Stomach smooth muscle (tissue), 2 donors: ENCODE results near the gene NLRP6.
A peak's percentile ranks its signal among the peaks of the same experiment; 100 is the strongest.
"Not testable (repeated sequence)": the region's sequence is repeated elsewhere in the genome, so short reads cannot be mapped to it uniquely, and the experiment has no call there.

ENCODE experiments used
- H3K27ac ChIP-seq: one replicate; pipeline ENCODE4 v1.7.0; 2013; ENCODE audit warnings: mild to moderate bottlenecking, low read length, inconsistent platforms
- H3K27me3 ChIP-seq, 2 donors: one replicate each; pipeline ENCODE4 v1.7.0; 2013; ENCODE audit warnings: low read length in 2 of 2; ENCODE audit not compliant: insufficient read depth in 2 of 2, control insufficient read depth in 1 of 2
- H3K36me3 ChIP-seq, 2 donors: one replicate each; pipeline ENCODE4 v1.7.0; 2013; ENCODE audit warnings: low read length in 2 of 2; ENCODE audit not compliant: control insufficient read depth in 2 of 2, insufficient read depth in 2 of 2
- H3K4me1 ChIP-seq: one replicate; pipeline ENCODE4 v1.7.0; 2013; ENCODE audit warnings: low read length; ENCODE audit not compliant: control insufficient read depth, insufficient read depth
- H3K4me3 ChIP-seq, 2 donors: one replicate each; pipeline ENCODE4 v1.7.0; 2013; ENCODE audit warnings: low read length in 2 of 2
- H3K9ac ChIP-seq, 2 donors: one replicate each; pipeline ENCODE4 v1.7.0; 2013; ENCODE audit warnings: low read length in 2 of 2, mild to moderate bottlenecking in 1 of 2
- H3K9me3 ChIP-seq, 2 donors: one replicate each; pipeline ENCODE4 v1.7.0; 2013; ENCODE audit warnings: low read length in 2 of 2; ENCODE audit not compliant: control insufficient read depth in 2 of 2
- donor health status: healthy.
- donor health status: Pancreatic carcinoma.

Gene NLRP6

DNA sequence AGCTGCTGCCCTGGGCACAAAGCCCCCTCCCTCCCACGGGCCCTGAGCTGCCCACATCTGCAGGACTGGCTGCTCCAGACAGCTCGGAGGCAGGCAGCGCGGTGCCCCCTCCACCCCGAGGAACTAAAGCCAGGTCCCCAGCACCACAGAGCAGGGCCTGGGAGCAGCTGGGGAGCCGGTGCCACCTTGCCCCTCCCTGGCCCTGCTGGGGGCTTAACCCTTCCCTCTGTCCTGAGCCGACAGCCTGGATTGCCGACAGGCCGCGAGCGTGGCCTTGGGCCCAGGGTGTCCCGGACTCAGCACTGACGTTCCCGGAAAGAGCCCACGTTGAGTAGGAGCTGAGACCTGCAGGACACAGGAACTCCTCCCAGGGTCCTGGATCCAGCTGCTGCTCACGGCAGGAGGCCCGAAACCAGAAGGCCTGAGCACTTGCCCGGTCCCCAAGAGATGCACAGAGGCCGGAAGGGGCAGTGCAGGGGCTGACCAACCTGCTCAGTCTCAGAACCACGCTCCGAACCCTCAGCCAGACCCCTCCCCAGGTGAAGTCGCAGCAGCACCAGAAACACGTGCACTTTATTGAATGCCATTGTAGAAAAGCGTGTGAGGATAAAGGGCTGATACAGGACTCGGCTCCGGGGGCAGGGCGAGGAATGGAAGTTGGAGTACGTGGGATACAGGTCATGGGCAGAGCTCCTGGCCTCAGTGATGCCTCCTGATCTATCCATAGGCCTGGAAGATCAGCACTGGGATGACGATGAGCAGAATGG is 41.1 kb downstream of the NLRP6 start:
- not testable (repeated sequence) for H3K36me3 ChIP-seq, H3K9me3 ChIP-seq
- Histone ChIP-seq H3K27ac (peak overlapping the region; percentile 93), H3K4me1 (peaks cover 21% of the 10 kb centered on the region), H3K4me3 (peak overlapping the region; percentile 83 to 92), H3K27me3 (peaks cover 2 to 16% of the 10 kb centered on the region in 2 donors), H3K9ac (peak overlapping the region; percentile 78 to 98)

DNA sequence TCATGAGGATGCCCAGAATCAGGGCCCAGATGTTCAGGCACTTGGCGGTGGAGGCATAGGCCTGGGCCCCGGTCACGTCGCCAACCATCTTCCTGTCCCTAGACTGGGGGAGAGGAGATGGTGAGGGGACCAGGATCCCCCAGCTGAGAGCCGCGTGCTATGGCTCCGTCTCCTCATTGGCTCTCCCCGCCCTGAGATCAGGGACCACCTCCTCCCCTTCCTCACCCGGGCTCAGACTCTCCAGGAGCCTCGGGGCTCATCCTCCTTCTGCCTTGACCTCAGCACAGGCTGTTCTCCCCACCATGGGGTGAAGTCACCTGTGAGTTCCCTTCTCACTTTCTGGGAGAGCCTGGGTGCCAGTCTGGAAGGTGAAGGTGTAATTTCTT is 41.7 kb downstream of the NLRP6 start:
- Histone ChIP-seq H3K9ac (peak overlapping the region; percentile 78 to 98), H3K27me3 (peaks cover 2 to 16% of the 10 kb centered on the region in 2 donors), H3K4me1 (peaks cover 27% of the 10 kb centered on the region), H3K4me3 (peak overlapping the region; percentile 83 to 92), H3K27ac (peak overlapping the region; percentile 93)
- not testable (repeated sequence) for H3K36me3 ChIP-seq, H3K9me3 ChIP-seq

DNA sequence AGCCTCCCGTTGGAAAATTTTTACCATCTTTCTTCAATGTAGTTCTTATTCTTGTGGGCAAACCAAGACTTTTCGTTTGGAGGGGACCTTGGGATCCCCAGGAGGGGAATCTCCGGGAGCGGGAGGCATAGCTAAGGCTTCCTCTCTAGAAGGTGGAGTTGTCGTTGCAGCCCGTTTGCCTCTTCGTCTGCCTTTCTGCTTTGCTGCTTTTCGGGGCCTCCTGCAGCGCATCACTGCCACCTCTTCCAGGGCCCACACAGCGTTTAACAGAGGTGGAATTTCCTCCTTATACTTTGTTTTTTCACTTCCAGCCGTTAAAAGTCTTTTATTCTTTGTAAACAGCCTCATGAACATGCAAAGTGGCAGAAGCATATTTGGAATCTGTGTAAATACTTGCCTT is 45.9 kb downstream of the NLRP6 start:
- H3K9me3 ChIP-seq: no peaks in the 10 kb centered on the region
- peak overlapping the region; percentile 95 for H3K27ac ChIP-seq
- H3K4me3 ChIP-seq: peak overlapping the region in 1 of 2 donors; percentile 49
- H3K4me1 ChIP-seq: peaks cover 43% of the 10 kb centered on the region
- no peaks in the 10 kb centered on the region for H3K36me3 ChIP-seq
- no peaks in the 10 kb centered on the region for H3K27me3 ChIP-seq
- peak overlapping the region in 1 of 2 donors; percentile 70 for H3K9ac ChIP-seq

DNA sequence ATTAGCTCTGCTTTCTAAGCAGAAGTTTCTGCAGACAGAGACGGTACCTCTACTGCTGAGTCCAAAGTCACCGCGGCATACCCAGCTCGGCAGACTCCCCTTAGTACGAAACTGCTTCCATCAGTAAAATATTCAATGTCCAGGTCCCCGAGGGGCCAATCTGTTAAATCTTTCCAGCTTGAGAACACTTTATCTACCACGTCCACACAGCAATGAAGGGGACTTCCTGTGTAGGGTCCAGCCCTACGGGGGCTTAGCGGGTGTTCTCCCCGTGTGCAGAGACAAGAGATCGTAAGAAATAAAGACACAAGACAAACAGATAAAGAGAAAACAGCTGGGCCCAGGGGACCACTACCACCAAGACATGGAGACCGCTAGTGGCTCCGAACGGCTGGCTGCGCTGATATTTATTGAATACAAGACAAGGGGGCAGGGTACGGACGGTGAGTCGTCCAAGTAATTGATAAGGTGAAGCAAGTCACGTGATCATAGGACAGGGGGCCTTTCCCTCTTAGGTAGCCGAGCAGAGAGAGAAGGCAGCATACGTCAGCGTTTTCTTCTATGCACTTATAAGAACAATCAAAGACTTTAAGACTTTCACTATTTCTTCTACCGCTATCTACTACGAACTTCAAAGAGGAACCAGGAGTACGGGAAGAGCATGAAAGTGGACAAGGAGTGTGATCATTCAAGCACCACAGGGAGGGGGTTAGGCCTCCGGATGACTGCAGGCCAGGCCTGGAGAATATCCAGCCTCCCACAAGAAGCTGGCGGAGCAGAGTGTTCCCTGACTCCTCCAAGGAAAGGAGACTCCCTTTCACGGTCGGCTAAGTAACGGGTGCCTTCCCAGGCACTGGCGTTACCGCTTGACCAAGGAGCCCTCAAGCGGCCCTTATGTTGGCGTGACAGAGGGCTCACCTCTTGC is 46.6 kb downstream of the NLRP6 start:
- H3K36me3 ChIP-seq, H3K9me3 ChIP-seq, H3K27me3 ChIP-seq: not testable (repeated sequence)
- Histone ChIP-seq H3K27ac (peak overlapping the region; percentile 95), H3K4me3 (peak overlapping the region; percentile 22 to 49), H3K4me1 (peaks cover 38% of the 10 kb centered on the region), H3K9ac (peak overlapping the region; percentile 70 to 71)

DNA sequence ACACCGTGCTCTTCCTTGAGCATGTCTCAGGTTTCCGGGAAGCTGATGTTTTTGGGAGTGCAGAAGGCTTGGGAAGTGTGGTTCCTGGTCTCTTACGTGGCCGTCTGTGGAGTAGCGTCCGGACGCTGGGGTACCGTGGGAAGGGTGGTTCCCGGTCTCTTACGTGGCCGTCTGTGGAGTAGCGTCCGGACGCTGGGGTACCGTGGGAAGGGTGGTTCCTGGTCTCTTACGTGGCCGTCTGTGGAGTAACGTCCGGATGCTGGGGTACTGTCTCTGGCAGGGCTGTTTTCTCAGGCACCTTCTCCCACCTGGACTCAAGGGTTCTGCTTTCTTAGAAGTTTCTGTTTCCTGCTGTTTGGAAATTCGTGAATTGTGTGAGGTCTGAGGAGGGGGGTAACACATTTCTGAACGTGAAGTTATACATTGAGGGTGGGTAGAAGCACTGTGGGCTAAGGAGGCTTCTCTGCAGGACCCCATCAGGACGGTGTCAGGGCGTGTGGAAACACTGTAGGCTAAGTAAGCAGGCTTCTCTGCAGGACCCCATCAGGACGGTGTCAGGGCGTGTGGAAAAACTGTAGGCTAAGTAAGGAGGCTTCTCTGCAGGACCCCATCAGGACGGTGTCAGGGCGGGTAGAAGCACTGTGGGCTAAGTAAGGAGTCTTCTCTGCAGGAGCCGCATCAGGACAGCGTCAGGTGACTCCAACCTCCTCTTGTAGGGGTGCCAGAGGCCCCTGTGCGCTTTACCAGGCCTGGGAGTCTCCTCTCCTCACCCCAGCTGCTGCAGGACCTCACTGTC is 47.8 kb downstream of the NLRP6 start:
- Histone ChIP-seq H3K9ac (peak overlapping the region; percentile 30 to 60), H3K4me1 (peaks cover 38% of the 10 kb centered on the region), H3K4me3 (peak overlapping the region; percentile 32 to 35), H3K27ac (peak overlapping the region; percentile 95), H3K27me3 (no peaks in the 10 kb centered on the region), H3K9me3 (no peaks in the 10 kb centered on the region), H3K36me3 (no peaks in the 10 kb centered on the region)

DNA sequence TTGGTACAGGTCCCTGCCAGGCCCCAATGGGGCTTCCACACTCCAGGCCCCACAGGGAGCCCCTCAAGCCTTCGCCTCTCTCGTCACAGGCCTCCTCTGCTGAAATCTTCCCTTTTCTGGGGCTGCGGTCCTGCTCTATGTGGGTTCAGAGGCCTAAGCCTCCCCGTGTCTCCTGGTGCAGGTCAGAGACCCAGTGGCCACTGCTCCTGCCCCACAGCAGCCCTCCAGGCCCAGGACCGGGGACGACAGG is 48.3 kb downstream of the NLRP6 start:
- H3K27me3 ChIP-seq: no peaks in the 10 kb centered on the region
- H3K9me3 ChIP-seq: no peaks in the 10 kb centered on the region
- no peaks in the 10 kb centered on the region for H3K36me3 ChIP-seq
- H3K27ac ChIP-seq: peak overlapping the region; percentile 95
- peak overlapping the region in 1 of 2 donors; percentile 22 for H3K4me3 ChIP-seq
- peaks cover 38% of the 10 kb centered on the region for H3K4me1 ChIP-seq
- peak overlapping the region; percentile 30 to 60 for H3K9ac ChIP-seq

DNA sequence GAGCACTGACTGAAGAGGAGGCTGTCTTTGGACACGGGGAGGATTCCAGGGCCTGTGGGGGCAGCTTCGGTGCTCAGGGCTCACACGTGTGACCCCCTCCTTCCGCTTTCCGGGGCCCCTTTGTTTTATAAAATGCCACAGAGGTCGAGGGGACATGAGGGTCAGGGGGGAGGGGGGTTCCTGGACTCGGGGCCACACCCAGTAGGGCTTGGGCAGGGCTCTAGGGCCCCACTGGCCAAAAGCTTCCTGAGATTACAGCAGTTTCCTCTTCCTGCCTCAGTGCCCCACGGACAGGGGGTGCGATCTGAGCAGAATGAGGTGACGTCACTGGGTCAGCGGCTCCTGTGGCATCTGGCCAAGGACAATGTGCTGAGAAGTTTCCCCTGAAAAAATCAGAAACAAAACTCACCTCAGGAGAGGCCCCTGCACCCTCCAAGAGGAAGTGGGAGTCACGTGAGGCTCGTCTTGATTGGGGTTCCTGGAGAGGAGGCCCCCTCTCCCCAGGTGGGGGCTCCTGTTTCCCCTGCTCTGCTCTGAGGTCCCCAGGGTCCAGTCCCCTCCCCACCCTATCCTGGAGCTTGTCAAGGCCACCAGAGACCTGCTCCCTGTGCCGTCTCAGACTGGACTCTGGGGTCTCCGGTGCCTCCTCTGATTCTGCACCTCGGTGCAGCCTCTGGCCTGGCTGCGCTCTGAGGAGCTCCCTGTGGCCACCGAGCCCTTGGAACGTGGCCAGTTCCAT is 48.8 kb downstream of the NLRP6 start:
- peaks cover 38% of the 10 kb centered on the region for H3K4me1 ChIP-seq
- H3K9me3 ChIP-seq: no peaks in the 10 kb centered on the region
- H3K36me3 ChIP-seq: no peaks in the 10 kb centered on the region
- no peaks in the 10 kb centered on the region for H3K27me3 ChIP-seq
- H3K4me3 ChIP-seq: peak overlapping the region in 1 of 2 donors; percentile 22
- peak overlapping the region; percentile 95 for H3K27ac ChIP-seq
- peak overlapping the region; percentile 30 to 60 for H3K9ac ChIP-seq

DNA sequence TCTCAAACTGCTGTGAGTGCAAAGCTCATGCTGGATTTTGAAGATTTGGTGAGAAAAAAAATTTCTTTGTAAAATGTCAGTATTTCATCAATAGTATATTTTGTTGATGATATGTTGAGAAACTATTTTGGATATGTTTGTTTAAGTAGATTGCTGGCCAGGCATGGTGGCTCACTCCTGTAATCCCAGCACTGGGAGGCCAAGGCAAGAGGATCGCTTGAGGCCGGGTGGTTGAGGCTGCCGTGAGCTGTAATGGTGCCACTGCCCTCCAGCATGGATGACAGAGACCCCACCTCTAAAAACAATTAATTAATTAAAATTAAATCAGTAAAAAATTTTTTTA is 49.3 kb downstream of the NLRP6 start:
- H3K27ac ChIP-seq: peak overlapping the region; percentile 95
- no peaks in the 10 kb centered on the region for H3K9me3 ChIP-seq
- H3K27me3 ChIP-seq: no peaks in the 10 kb centered on the region
- H3K36me3 ChIP-seq: no peaks in the 10 kb centered on the region
- H3K4me1 ChIP-seq: peaks cover 38% of the 10 kb centered on the region
- no peak overlapping the region for H3K4me3 ChIP-seq
- peak overlapping the region; percentile 30 to 60 for H3K9ac ChIP-seq

DNA sequence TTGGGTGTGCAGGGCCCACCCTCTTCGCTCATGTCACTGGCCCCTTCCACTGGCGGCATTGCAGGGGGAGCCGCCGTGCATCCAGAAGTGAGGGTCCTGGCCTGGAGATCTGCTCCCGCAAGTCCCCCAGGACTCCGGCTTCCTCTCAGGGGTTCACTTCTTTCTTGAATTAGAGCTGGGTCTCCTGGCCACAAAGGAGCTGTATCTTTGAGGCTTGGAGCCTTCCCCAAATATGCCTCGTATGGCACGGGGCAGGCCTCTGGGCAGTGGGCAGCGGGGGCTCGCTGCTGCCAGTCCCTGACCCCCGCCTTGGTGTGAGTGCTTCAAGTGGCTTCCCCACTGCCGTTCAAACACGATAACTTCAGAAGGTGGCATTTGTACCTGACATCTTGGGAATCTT is 49.8 kb downstream of the NLRP6 start:
- H3K4me1 ChIP-seq: peaks cover 41% of the 10 kb centered on the region
- H3K27ac ChIP-seq: no peak overlapping the region
- no peak overlapping the region for H3K4me3 ChIP-seq
- no peak overlapping the region for H3K9ac ChIP-seq
- no peaks in the 10 kb centered on the region for H3K27me3 ChIP-seq
- no peaks in the 10 kb centered on the region for H3K36me3 ChIP-seq
- no peaks in the 10 kb centered on the region for H3K9me3 ChIP-seq

DNA sequence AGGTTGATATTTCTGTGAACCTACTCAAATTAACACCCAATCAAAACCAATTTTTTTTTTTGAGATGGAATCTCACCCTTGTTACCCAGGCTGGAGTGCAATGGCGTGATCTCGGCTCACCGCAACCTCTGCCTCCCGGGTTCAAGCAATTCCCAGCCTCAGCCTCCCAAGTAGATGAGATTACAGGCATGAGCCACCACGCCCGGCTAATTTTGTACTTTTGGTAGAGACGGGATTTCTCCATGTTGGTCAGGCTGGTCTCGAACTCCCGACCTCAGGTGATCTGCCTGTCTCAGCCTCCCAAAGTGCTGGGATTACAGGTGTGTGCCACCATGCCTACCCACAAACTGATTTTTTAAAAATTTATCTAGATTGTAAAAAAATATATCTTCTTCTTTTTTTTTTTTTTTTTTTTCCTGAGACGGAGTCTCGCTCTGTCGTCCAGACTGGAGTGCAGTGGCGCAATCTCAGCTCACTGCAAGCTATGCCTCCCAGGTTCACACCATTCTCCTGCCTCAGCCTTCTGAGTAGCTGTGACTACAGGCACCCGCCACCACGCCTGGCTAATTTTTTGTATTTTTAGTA is 50.4 kb downstream of the NLRP6 start:
- not testable (repeated sequence) for H3K27me3 ChIP-seq, H3K9me3 ChIP-seq, H3K4me3 ChIP-seq, H3K27ac ChIP-seq, H3K36me3 ChIP-seq, H3K9ac ChIP-seq
- peaks cover 39% of the 10 kb centered on the region for H3K4me1 ChIP-seq
